GM21529 (cell line): Measurements from ENCODE around the gene CDY1.
"Not testable (repeated sequence)": the region's sequence is repeated elsewhere in the genome, so short reads cannot be mapped to it uniquely, and the experiment has no call there.

Experiments used
- ATAC-seq: cut with Tn5 transposase; IDR thresholded peaks from one replicate; pipeline ENCODE4 v1.9.1; 2021; ENCODE audit not compliant: unreplicated experiment

The CDY1 gene, protein sequence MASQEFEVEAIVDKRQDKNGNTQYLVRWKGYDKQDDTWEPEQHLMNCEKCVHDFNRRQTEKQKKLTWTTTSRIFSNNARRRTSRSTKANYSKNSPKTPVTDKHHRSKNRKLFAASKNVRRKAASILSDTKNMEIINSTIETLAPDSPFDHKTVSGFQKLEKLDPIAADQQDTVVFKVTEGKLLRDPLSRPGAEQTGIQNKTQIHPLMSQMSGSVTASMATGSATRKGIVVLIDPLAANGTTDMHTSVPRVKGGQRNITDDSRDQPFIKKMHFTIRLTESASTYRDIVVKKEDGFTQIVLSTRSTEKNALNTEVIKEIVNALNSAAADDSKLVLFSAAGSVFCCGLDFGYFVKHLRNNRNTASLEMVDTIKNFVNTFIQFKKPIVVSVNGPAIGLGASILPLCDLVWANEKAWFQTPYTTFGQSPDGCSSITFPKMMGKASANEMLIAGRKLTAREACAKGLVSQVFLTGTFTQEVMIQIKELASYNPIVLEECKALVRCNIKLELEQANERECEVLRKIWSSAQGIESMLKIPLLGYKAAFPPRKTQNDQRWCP

DNA sequence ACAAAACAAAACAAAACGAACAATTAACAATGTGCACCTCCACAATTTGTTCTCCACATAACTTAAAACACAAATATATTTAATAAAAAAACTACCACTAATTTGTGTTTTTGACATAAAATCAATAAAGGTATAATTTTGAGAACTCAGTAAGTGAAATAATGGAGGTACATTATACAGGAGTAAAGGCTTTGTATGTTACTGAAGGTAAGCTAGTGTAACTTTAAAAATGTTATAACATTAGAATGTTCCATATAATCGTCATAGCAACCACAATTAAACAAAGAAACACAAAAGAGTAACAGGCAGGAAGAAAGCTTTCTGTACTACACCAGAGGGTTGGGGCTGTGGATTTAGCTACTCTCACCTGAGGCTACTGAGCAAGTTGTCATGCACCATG lies at the start of gene CDY1:
CDY1 (plus strand) TSS at position 301 of the 400 bp plus-strand sequence. CDS start 326 bp downstream, outside the sequence.
- not testable (repeated sequence) for ATAC-seq

GRCh38 chrY:25593336-25593735 lies 28.6 kb upstream of the CDY1 start:
- not testable (repeated sequence) for ATAC-seq

DNA sequence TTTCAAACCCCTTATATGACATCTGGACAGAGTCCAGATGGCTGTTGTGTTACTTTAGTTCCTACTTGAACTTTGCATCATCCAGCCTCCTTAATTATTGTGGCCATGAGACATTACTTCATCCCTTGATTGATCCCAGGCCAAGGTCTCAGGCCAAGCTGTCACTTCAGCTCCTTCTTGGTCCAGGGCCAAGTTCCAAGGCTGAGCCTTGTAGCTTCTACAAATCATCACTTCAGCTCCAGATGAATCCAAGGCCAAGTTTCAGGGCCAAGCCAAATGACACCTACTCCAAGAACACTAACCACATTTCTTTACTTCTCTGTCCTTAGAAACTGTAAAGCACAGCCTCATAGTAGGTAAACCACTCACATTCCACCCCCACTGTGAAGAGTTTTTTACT lies 1.7 kb upstream of the CDY1 start:
- ATAC-seq, result not testable (repeated sequence)

GRCh38 chrY:25626524-25626923 lies 4.6 kb downstream of the CDY1 start:
- not testable (repeated sequence) for ATAC-seq

DNA sequence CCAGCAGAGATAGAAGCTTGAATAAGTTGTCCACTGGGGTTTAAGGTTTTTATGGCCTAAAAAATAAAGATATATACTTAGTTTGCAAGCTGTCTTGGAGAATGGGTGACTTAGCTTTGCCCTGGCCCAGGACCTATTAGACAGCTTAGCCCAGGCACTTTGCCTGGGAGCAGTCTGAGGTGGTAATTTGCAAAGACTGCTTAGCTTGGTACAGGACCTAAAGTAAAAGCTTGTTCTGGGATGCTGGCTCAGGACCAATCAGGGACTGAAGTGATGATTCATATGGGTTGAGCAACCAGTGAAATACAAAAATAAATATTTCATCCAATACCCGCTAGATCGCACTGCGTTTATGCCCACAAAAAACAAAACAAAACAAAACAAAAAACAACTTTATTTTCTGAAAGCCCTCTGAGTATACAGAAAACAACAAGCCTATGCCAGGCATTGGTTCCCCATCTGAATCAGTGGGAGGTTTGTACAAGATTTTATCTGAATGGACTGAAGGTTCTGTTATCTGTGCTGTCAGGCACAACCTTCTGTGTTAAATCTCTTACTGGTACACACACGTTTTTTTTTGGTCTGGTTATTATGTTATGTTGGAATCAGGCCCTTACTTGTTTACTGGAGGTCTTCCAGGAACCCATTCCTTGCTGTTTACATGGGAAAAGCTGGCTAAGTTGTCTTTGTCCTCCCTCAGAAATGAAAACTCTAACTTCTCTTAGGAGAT lies 8.6 kb downstream of the CDY1 start:
- not testable (repeated sequence) for ATAC-seq

GRCh38 chrY:25639852-25640251 lies 17.9 kb downstream of the CDY1 start:
- ATAC-seq, result not testable (repeated sequence)

GRCh38 chrY:25643024-25643915 lies 21.4 kb downstream of the CDY1 start:
- not testable (repeated sequence) for ATAC-seq
